Measurements from ENCODE around the gene CREB3L2.
A peak's percentile ranks its signal among the peaks of the same experiment; 100 is the strongest.

CREB3L2 gene

DNA sequence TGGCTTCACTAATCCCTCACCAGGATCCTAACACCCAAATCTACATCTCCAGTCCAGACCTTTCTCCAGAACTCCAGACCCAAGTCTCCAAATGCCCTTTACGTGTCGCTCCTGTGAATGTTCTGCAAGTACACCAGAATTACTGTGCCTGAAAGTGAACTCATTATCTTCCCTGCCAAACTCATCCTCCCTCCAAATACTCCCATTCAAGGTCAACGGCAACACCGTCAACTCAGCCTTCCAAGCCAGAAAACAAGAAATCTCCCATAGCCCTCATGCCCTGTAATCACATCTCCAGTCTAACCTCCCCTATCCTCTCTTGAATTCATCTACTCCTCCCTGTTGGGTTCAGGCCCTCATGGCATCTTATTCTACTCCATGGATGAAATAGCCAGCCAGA lies 12.3 kb downstream of the CREB3L2 start:
- CTCF ChIA-PET: no interaction called here
- Histone ChIP-seq H3K9me3 (ENCODE audit: control insufficient read depth, insufficient read depth, low read depth, low read length) (no peaks in the 10 kb centered on the region), H3K27ac (ENCODE audit: extremely low read depth, low read depth, low read length) (no peak overlapping the region), H3K4me3 (ENCODE audit: low read depth, low read length) (no peak overlapping the region), H3K36me3 (ENCODE audit: control insufficient read depth in 2 of 2, insufficient read depth in 1 of 2, low read length in 2 of 2) (no peaks in the 10 kb centered on the region), H3K4me1 (ENCODE audit: control insufficient read depth, insufficient read depth, low read length) (no peaks in the 10 kb centered on the region)
- POLR2A ChIA-PET: no interaction called here
- TF ChIP-seq ZNF335 (tag by site-specific recombination; conservative IDR thresholded peaks at IDR 0.05): no peak

- Histone ChIP-seq H3K4me1 (ENCODE audit: control insufficient read depth, insufficient read depth, low read length) (no peaks in the 10 kb centered on the region), H3K9me3 (ENCODE audit: control insufficient read depth, insufficient read depth, low read depth, low read length) (no peaks in the 10 kb centered on the region), H3K36me3 (ENCODE audit: control insufficient read depth in 2 of 2, insufficient read depth in 1 of 2, low read length in 2 of 2) (no peaks in the 10 kb centered on the region), H3K4me3 (ENCODE audit: low read depth, low read length) (no peak overlapping the region), H3K27ac (ENCODE audit: extremely low read depth, low read depth, low read length) (no peak overlapping the region)
- POLR2A ChIA-PET: no interaction called here
- CTCF ChIA-PET: no interaction called here
- TF ChIP-seq ZNF792 (tag by site-specific recombination; IDR thresholded peaks at IDR 0.05): no peak
- TF ChIP-seq, protein P1, sequence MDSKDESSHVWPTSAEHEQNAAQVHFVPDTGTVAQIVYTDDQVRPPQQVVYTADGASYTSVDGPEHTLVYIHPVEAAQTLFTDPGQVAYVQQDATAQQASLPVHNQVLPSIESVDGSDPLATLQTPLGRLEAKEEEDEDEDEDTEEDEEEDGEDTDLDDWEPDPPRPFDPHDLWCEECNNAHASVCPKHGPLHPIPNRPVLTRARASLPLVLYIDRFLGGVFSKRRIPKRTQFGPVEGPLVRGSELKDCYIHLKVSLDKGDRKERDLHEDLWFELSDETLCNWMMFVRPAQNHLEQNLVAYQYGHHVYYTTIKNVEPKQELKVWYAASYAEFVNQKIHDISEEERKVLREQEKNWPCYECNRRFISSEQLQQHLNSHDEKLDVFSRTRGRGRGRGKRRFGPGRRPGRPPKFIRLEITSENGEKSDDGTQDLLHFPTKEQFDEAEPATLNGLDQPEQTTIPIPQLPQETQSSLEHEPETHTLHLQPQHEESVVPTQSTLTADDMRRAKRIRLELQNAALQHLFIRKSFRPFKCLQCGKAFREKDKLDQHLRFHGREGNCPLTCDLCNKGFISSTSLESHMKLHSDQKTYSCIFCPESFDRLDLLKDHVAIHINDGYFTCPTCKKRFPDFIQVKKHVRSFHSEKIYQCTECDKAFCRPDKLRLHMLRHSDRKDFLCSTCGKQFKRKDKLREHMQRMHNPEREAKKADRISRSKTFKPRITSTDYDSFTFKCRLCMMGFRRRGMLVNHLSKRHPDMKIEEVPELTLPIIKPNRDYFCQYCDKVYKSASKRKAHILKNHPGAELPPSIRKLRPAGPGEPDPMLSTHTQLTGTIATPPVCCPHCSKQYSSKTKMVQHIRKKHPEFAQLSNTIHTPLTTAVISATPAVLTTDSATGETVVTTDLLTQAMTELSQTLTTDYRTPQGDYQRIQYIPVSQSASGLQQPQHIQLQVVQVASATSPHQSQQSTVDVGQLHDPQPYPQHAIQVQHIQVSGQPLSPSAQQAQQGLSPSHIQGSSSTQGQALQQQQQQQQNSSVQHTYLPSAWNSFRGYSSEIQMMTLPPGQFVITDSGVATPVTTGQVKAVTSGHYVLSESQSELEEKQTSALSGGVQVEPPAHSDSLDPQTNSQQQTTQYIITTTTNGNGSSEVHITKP (tag by site-specific recombination; IDR thresholded peaks at IDR 0.05): peak; percentile 49; the same call in 1 of the 2 replicates
- no peak for TF ChIP-seq ZNF18 (tag by site-specific recombination; IDR thresholded peaks at IDR 0.05)
- TF ChIP-seq ZBTB17 (tag by site-specific recombination; IDR thresholded peaks at IDR 0.05): peak; percentile 24; the same call in 1 of the 2 replicates
- TF ChIP-seq ZNF660 (tag by site-specific recombination; IDR thresholded peaks at IDR 0.05): no peak
- TF ChIP-seq ZBTB26 (tag by site-specific recombination; optimal IDR thresholded peaks at IDR 0.05): no peak
These were observed 12.8 kb downstream of the CREB3L2 start for GRCh38 chr7:137989094-137989493.

DNA sequence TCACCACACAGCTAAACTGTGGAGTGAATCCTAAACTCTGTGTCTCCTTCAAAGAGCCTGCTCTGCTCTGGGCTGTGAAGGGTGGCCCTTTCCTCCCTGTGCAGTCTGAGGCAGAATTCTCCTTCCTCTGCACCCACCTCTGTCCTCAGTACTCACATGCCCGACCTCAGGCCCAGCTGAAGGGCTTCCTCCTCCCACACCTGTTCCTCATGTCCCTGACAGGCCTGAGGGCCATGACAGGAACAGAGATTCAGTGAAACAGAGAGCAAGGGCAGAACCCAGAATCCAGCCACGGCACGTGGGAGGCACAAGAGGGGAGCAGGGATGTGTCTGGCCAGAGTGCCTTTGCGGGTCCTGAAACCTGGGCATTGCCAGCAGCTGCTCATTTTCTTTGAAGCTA lies 13.9 kb downstream of the CREB3L2 start:
- Histone ChIP-seq H3K4me1 (ENCODE audit: control insufficient read depth, insufficient read depth, low read length) (no peaks in the 10 kb centered on the region), H3K27ac (ENCODE audit: extremely low read depth, low read depth, low read length) (no peak overlapping the region), H3K9me3 (ENCODE audit: control insufficient read depth, insufficient read depth, low read depth, low read length) (no peaks in the 10 kb centered on the region), H3K36me3 (ENCODE audit: control insufficient read depth in 2 of 2, insufficient read depth in 1 of 2, low read length in 2 of 2) (peaks cover 0 to 8% of the 10 kb centered on the region in 2 experiments; a peak in 1 of 3 replicates), H3K4me3 (ENCODE audit: low read depth, low read length) (no peak overlapping the region)
- ChIA-PET POLR2A (no interaction called here), CTCF (interaction anchor here (0.5 to 0.8 kb wide), 3 partner anchors 14 to 44 kb away, joined by 3 read pairs; partner anchors contain the start of gene CREB3L2)
- TF ChIP-seq ZNF677 (tag by site-specific recombination; IDR thresholded peaks at IDR 0.05) (no peak), ZNF2 (tag by site-specific recombination; IDR thresholded peaks at IDR 0.05) (no peak), RBAK (tag by site-specific recombination; IDR thresholded peaks at IDR 0.05) (no peak), ZNF133 (tag by site-specific recombination; IDR thresholded peaks at IDR 0.05) (no peak), ZNF629 (tag by site-specific recombination; IDR thresholded peaks at IDR 0.05) (no peak), SP3 (tag by site-specific recombination; IDR thresholded peaks at IDR 0.05) (no peak), KLF9 (tag by site-specific recombination; IDR thresholded peaks at IDR 0.05; ENCODE audit: low read depth) (no peak), ZBTB17 (tag by site-specific recombination; IDR thresholded peaks at IDR 0.05) (no peak), SALL2 (tag by site-specific recombination; IDR thresholded peaks at IDR 0.05; ENCODE audit: borderline replicate concordance) (no peak), ZNF529 (tag by site-specific recombination; IDR thresholded peaks at IDR 0.05; ENCODE audit: insufficient replicate concordance) (no peak), ZNF155 (tag by site-specific recombination; IDR thresholded peaks at IDR 0.05) (no peak), ZBTB7A (tag by site-specific recombination; IDR thresholded peaks at IDR 0.05; ENCODE audit: low read depth) (no peak), ZNF280D (tag by site-specific recombination; IDR thresholded peaks at IDR 0.05) (no peak), ZNF621 (tag by site-specific recombination; IDR thresholded peaks at IDR 0.05) (no peak), ZNF514 (tag by site-specific recombination; IDR thresholded peaks at IDR 0.05) (no peak), ZNF292 (tag by site-specific recombination; IDR thresholded peaks at IDR 0.05; ENCODE audit: borderline replicate concordance, low read depth) (no peak), TCF7L2 (IDR thresholded peaks at IDR 0.05; ENCODE audit: borderline replicate concordance, low read depth, low read length) (no peak)
